Cardiac muscle cell (in vitro differentiated cells and primary cell): ENCODE data around the gene DNMT3A. TPM values are rescaled to one million over a fixed set of nuclear protein-coding genes. Genes with fewer than 3 reads are reported as not detected.

ENCODE experiments used
- DNase-seq, 2 donors: peaks; one replicate each; pipeline versions ENCODE4 v3.0.0 to v3.0.0-alpha.2; 2010 to 2017; ENCODE audit warnings: low read depth in 1 of 2, low spot score in 1 of 2
- H3K27ac ChIP-seq: fragments of 200-600 bp; sonication (generic); 2 replicates; pipeline ENCODE4 v1.5.1; 2016
- H3K27me3 ChIP-seq: fragments of 200-600 bp; sonication (generic); 2 replicates; pipeline ENCODE4 v1.6.0; 2016; ENCODE audit warnings: control low read depth
- H3K36me3 ChIP-seq: fragments of 200-600 bp; sonication (generic); 2 replicates; pipeline ENCODE4 v1.5.1; 2016; ENCODE audit warnings: control low read depth
- H3K4me1 ChIP-seq: fragments of 200-600 bp; sonication (generic); 2 replicates; pipeline ENCODE4 v1.8.1; 2017; ENCODE audit warnings: low read depth, mild to moderate bottlenecking, mixed run types
- H3K4me3 ChIP-seq: fragments of 200-600 bp; sonication (generic); 2 replicates; pipeline ENCODE4 v1.5.1; 2016; ENCODE audit warnings: mild to moderate bottlenecking
- H3K9me3 ChIP-seq: fragments of 200-600 bp; sonication (generic); 2 replicates; pipeline ENCODE4 v1.5.1; 2017; ENCODE audit warnings: low read depth, mild to moderate bottlenecking, control low read depth
- polyA plus RNA-seq: library from polyadenylated mRNA; unstranded; fragments of >200 nt; fragmentation: Nextera tagmentation; extraction: Ambion mirVana; gene quantifications from 2 replicates; pipeline ENCODE4 v1.2.1, GENCODE V29; 2016
- total RNA-seq: library from RNA; depleted of rRNA; stranded (reverse); fragments of >200 nt; gene quantifications from 2 replicates; pipeline ENCODE4 v1.2.3, GENCODE V29; 2016
- TF ChIP-seq, protein P1 (sequence below): IDR thresholded peaks from 2 replicates; pipeline ENCODE4 v1.5.1; 2012; ENCODE audit warnings: low read depth, mild to moderate bottlenecking, low read length

Gene DNMT3A
- total and polyA plus RNA-seq, 2 experiments from 2014 or later, result 52.9 to 116 TPM

- no peaks in the 10 kb centered on the region for H3K9me3 ChIP-seq
- no peaks in the 10 kb centered on the region for H3K4me1 ChIP-seq
- no peak for DNase-seq
- H3K27me3 ChIP-seq, result no peaks in the 10 kb centered on the region
- TF ChIP-seq, protein P1, sequence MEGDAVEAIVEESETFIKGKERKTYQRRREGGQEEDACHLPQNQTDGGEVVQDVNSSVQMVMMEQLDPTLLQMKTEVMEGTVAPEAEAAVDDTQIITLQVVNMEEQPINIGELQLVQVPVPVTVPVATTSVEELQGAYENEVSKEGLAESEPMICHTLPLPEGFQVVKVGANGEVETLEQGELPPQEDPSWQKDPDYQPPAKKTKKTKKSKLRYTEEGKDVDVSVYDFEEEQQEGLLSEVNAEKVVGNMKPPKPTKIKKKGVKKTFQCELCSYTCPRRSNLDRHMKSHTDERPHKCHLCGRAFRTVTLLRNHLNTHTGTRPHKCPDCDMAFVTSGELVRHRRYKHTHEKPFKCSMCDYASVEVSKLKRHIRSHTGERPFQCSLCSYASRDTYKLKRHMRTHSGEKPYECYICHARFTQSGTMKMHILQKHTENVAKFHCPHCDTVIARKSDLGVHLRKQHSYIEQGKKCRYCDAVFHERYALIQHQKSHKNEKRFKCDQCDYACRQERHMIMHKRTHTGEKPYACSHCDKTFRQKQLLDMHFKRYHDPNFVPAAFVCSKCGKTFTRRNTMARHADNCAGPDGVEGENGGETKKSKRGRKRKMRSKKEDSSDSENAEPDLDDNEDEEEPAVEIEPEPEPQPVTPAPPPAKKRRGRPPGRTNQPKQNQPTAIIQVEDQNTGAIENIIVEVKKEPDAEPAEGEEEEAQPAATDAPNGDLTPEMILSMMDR, result no peak
- H3K4me3 ChIP-seq, result no peak overlapping the region
- H3K27ac ChIP-seq, result no peak overlapping the region
- no peaks in the 10 kb centered on the region for H3K36me3 ChIP-seq
These were observed 9.9 kb downstream of the DNMT3A start for GRCh38 chr2:25331686-25332365.

DNA sequence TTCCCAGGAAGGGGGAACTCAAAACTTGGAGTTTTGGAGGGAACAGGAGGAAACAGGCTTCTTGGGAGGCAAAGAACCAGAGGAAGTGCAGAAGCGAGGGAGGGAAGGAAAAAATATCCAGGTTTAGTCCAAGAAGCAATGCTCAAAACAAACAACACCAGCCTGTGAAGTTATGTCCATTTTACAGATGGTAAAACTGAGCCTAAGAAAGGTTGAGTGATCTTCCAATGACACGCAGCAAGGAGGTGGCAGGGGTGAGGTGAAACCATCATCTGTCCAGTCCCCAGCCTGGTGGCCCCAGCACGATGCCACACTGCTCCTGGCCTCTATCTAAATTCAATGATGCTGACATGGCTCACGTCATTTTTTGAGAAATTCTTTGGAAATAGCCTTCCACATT is 10.8 kb downstream of the DNMT3A start:
- Histone ChIP-seq H3K27me3 (no peaks in the 10 kb centered on the region), H3K36me3 (no peaks in the 10 kb centered on the region), H3K4me1 (no peaks in the 10 kb centered on the region), H3K4me3 (no peak overlapping the region), H3K9me3 (no peaks in the 10 kb centered on the region), H3K27ac (no peak overlapping the region)
- DNase-seq, result no peak
- TF ChIP-seq, protein P1, result no peak

- Histone ChIP-seq H3K27ac (no peak overlapping the region), H3K27me3 (no peaks in the 10 kb centered on the region), H3K4me3 (no peak overlapping the region), H3K36me3 (no peaks in the 10 kb centered on the region), H3K4me1 (peaks cover 5% of the 10 kb centered on the region), H3K9me3 (no peaks in the 10 kb centered on the region)
- TF ChIP-seq, protein P1, result no peak
- DNase-seq, result no peak
These were observed 11.5 kb downstream of the DNMT3A start for GRCh38 chr2:25330273-25330672.

- Histone ChIP-seq H3K27ac (no peak overlapping the region), H3K4me3 (no peak overlapping the region), H3K4me1 (peaks cover 23% of the 10 kb centered on the region), H3K36me3 (no peaks in the 10 kb centered on the region), H3K27me3 (no peaks in the 10 kb centered on the region), H3K9me3 (no peaks in the 10 kb centered on the region)
- TF ChIP-seq, protein P1, result no peak
- no peak for DNase-seq
These were observed 13.3 kb downstream of the DNMT3A start for GRCh38 chr2:25328152-25329085.

DNA sequence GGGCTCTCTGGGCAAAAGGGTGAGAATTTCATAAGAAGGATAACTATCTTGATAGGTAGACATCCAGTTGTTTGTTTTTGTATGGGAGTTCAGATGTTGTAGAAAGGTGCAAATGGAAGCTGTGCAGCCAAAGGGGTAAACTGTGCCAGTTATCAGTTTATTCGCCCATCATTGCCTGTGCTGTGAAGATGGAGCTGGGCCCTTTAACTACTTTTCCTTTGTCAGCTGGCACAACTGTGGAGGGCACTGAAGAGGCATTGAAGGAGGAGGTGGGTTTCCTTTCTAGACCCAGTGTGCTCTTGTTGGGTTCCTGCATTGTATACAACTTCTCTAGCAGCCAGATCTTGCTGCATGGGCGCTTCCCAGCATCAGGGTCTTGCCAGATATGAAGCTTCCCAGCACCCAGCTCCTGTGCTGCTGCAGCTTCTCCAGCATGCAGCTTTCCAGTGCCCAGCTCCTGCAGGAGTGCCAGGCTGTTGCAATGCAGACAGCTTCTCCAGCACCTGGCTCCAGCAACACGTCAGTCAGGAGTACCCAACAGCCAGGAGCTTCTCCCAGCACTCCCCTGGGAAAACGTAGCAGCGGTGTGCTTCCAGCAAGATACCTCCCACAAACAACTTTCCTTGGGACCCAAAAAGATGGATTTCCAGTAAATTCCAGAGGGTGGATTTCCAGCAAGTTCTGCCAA is 15.3 kb downstream of the DNMT3A start:
- H3K36me3 ChIP-seq, result no peaks in the 10 kb centered on the region
- no peak overlapping the region for H3K27ac ChIP-seq
- no peak for DNase-seq
- H3K27me3 ChIP-seq, result no peaks in the 10 kb centered on the region
- no peaks in the 10 kb centered on the region for H3K9me3 ChIP-seq
- TF ChIP-seq, protein P1, result no peak
- H3K4me3 ChIP-seq, result no peak overlapping the region
- peaks cover 33% of the 10 kb centered on the region for H3K4me1 ChIP-seq
